ENCODE measurements around the gene HYDIN.

GRCh38 chr16:70774261-70774660 is 456.3 kb downstream of the HYDIN start:
- TF ChIP-seq, protein P1, sequence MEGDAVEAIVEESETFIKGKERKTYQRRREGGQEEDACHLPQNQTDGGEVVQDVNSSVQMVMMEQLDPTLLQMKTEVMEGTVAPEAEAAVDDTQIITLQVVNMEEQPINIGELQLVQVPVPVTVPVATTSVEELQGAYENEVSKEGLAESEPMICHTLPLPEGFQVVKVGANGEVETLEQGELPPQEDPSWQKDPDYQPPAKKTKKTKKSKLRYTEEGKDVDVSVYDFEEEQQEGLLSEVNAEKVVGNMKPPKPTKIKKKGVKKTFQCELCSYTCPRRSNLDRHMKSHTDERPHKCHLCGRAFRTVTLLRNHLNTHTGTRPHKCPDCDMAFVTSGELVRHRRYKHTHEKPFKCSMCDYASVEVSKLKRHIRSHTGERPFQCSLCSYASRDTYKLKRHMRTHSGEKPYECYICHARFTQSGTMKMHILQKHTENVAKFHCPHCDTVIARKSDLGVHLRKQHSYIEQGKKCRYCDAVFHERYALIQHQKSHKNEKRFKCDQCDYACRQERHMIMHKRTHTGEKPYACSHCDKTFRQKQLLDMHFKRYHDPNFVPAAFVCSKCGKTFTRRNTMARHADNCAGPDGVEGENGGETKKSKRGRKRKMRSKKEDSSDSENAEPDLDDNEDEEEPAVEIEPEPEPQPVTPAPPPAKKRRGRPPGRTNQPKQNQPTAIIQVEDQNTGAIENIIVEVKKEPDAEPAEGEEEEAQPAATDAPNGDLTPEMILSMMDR (IDR thresholded peaks at IDR 0.05), result no peak
- TF ChIP-seq POLR2A (IDR thresholded peaks at IDR 0.05), result no peak
